HG03521 (cell line): ENCODE data around the gene SIK3.

Experiments
- ATAC-seq: cut with Tn5 transposase; IDR thresholded peaks from one replicate; pipeline ENCODE4 v1.9.1; 2021; ENCODE audit warnings: mild to moderate bottlenecking, moderate library complexity; ENCODE audit not compliant: unreplicated experiment

The SIK3 gene

DNA sequence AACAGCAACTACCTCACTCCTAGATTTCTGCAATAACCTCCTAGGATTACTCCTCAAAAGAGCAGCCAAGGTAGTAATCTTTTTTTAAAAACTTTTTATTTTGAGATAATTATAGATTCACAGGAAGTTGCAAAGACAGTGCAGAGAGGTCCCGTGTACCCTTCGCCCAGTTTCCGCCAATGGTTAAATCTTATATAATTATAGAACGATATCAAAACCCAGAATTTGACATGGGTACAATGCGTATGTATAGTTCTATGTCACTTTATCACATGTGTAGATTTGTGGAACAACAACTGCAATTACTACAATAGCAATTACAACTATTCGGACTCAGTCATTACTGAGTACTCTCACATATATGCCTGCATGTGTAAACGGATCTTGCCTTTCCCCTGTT, 166.0 kb downstream of the SIK3 start:
- no peak for ATAC-seq

DNA sequence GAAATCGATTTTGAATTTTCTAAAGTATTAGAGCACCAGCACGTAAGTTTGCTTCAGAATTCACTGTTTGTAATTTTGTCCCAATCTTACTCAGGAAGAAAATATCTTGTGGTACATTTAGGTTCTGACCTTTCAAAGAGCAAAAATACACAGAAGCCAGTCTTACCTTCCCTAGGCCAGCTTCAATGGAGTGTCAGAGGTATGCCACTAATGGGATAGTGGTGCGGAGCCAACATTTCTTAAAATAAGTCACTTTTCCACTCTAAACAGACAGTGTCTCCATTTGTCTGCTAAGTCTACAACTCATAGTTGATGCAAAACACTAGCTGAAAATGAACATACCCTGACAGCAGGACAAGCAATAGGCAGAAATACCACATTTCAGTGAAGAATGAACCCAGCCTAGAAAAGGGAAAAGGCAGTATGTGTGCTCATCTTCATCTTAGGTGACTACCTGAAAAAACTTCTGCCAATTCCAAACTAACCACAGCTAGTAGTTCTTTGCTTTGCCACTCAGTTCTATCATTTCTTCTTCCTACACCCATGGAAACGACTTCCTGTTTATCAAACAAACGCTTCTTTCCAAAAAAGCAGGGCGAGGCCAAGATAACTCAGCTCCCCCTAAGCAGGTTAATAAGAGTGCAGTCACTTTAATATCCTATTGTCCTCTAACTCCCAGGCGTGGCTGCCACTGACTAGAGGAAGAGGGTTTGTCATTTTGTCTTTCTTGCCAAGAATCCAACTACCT, 166.8 kb downstream of the SIK3 start:
- no peak for ATAC-seq

DNA sequence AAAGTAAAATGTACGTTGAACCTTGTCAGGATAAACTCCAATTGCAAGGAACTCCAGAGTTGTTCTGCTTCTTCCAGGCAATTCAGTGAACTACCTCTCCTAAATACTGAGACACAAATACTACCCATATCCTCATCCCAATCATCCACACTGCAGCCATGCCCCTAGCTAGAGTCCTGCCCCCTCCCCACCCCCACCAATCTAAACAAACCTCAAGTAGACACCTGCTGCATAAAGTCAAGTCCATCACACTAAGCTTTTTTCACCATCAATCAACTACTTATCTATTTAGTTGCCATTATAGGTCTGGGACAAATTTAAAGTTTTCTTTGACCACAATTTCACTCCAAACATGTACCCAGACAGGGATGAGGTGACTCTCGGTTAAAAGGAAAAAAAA, 167.6 kb downstream of the SIK3 start:
- ATAC-seq = no peak

DNA sequence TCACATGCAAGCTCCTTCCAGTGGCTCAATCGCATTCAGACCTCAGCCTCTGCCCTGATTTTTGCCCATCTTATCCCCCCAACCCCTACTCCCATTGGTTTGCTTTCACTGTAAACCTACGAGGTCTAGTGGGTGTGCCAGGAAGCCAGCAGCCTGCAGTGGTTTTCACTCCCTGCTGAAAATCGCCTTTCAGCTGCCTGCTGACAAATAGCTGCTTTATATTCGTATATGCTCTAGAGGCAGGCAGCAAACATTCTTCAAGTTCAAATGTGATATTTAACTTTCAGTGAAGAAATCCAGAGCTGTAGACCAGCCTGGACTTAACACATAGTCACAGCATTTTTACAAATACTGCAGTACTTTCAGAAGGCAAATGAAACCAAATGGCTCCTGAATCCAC, 168.1 kb downstream of the SIK3 start:
- no peak for ATAC-seq

DNA sequence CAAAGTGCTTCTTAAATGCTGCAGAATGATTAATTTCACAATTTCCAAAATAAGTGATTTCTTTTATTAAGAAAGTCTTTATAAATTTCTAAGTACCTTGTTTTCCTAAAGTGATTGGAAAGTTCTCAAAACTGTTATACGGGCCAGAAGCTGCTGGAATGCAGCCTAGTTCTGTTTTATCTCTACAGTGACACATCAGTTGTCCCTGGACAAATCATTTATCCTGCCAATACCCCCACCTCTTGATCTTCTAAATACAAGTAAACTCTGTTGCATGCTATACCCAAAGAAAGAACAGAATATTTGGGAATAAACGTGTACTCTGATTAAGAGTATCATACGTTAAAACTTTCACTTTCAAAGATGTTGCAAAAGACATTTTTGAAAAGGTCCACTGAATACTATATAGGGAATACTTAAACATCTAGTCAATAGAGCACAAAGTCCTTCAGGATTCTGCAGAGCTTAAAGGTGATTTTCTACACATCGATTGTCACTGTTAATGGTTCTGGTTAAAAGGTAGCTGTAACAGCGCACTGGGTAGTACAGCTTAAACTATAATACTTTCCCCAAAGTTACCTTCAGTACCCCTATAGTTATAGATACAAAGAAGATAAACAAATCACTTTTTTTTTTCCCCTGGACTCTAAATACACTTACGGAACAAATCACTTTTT, 168.7 kb downstream of the SIK3 start:
- ATAC-seq = no peak

DNA sequence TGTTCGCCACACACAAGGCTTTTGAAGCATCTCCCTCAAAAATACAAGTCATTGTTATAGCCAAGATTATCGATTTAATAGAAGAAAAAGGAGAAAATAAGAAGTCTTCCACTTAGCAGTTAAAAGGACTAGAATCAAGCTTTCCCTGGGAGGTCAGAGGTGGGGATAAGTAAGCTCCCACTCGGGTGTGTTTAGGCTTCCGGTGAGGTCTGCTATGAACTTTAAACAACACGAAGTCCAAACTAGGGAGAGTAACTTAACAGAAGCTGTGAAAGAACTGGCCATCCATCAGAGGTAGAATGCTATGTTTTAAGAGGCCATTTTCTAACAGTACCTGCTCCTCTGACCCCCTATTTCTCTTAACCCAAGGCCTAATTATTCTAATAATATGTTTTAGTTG, 169.4 kb downstream of the SIK3 start:
- ATAC-seq = no peak

DNA sequence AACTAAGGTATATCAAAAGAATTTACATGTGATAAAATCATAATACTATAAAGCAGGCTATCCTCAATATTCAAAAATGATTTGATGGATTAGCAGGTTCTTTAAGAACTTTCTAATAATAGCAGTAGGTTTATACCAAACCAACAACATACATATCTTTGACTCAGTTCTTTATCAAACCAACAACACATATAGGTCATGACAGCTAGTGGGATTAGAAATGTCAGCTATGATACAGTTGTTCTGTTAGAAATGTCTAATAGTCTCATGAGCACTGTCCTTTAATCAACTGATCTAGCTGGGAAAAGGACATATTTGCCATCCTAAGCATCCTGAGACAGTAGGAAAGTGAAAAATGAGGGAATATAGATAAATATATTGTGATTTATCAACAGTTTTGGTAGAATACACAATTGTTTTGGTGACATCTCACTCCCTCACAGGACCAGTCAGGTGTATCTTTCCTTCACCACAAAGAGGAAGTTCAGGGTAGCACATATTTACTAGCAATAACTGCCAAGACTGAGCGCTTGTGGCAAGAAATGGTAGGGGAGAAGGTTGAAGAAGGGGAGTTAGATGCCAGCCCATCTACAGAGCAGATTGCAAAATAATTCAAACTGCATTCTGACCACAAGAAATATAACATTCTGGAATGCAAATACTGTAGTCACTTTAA, 170.0 kb downstream of the SIK3 start:
- peak; percentile 66 for ATAC-seq

DNA sequence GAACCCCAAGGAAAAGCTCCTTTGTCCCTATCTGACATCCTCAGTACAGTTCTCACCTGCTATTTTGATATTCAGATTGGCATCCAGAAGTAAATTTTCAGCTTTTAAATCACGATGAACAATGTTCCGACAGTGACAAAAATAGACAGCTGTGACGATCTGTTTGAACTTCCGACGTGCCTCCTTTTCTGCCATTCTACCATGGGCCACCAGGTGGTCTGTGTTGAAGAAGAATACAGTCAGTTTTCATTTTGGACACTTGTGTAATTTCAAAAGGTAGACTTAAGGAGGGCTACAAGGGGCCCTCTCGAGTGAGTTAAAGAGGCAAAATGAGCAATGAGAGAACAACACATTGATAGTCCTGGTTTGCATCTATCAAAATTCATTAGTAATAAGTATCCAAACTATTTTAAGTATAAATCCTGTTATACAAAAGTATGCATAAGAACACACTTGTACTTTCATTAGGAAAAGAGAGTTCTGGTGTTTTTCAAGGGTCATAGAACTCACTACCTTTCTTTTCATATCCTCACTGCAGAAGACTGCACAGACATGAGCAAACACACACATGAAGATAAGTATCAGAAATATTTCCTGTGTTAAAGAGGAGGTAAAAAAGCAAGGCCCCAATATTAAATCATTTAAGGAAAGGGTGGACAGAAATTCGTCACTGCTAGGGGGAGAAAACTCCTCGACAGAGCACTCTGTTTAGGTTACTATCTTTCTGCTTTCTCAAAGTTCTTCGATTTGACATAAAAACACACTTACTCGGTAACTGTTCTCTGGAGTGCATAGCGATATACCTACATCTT, 170.9 kb downstream of the SIK3 start:
- ATAC-seq = no peak

DNA sequence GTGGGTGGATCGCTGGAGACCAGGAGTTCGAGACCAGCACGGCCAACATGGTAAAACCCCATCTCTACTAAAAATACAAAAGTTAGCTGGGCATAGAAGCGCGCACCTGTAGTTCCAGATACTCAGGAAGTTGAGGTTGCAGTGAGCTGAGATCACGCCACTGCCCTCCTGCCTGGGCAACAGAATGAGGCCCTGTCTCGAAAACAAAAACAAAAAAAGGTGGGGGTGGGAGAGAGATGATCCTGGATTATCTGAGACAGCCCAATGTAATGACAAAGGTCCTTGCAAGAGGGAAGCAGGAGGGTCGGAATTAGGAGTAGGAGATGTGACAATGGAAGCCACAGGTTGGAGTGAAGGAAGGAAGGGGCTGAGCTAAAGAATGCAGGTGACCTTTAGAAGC, 173.2 kb downstream of the SIK3 start:
- ATAC-seq = no peak

DNA sequence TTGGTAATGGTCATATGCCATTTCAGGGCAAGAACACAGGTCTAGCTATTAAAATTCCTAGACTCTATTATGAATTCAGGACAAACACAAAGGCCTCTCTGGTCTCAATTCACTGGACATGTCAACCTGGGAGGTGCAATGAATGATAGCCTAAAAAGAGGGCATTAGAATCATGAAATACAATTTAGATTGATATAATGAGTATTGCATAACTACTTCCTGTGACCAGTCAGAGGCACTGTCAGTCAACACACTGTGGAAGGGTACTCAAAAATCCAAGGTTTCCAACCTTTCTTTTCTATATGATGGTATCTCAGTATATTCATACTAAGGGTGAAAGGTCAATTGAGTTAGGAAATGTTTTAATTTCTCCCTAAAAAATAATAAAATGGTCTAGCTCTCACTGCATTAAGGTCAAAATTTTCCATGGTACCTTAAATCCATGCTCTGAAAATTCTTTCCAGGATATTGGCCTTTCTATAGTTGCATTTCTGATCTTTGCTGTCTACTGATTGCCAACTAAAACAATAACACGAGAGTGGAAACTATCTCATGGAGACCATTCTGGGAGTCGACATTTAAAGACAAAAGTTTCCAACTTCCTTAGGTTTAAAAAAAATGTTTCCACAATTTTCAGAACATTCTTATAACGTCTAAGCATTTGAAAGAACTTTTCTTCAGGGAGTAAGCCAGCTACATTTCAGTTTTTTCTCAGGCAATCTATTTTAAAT, 179.1 kb downstream of the SIK3 start:
- no peak for ATAC-seq

DNA sequence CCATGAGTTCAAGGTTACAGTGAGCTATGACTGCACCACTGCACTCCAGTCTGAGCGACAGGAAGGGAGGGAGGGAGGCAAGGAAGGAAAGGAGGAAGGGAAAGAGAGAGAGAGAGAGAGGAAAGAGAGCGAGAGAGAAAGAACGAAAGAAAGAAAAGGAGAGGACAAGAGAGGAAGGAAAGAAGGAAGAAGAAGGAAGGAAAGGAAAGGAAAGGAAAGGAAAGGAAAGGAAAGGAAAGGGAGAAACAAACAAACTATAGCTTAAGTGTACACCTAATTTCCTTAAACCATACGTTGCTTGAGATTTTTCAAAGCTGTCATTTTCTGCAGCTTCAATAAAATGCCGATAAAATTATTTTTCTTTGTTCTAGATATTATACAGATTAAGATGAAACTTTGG, 180.6 kb downstream of the SIK3 start:
- no peak for ATAC-seq

DNA sequence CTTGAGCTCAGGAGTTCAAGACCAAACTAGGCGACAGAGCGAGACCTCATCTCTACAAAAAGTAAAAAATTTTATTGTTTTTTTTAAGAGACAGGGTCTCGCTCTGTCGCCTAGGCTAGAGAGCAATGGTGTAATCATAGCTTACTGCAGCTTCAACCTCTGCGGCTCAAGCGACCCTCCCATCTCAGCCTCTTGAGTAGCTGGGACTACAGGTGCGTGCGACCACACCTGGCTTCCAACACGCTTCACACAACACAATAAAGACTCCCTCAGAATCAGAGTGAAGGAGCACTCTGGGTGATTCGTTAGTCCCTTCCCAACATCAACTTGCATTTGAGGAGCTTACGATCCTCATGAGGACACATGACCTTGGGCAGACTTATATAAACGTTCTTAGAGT, 181.3 kb downstream of the SIK3 start:
- ATAC-seq = no peak

DNA sequence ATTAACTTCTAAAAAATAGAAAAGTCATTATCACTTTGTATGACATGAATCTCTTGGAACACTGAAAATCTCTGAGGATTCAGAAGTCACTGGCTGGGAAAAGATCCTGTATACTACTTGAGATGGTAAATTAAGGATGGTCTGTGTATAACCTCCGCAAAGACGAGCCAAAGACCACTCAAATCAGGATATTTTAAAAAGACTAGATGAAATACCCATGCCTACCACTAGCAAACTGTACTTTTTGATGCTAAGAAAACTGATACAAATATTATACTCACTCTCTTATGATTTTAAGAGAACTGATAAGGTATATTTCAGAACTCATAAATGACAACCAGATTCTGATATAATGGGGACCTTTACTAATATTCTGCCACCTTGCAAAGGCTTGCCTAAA, 182.2 kb downstream of the SIK3 start:
- no peak for ATAC-seq

DNA sequence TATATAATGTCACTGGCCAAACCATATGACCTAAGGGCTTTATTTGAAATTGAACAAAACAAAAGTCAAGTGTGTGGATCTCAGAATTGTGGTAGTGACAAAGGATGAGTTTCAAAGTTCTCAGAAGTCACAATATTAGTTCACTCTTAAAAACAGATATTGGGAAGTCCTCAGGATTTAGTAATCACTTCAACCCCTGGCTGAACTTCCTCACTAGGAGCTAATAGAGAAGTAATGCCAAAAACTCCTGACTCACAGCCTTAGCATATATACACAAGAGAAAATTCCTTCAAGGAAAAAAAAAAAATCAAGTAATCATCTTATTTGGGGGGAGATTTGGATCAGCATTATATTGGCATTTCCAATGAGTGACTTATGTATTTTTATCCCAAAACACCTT, 185.2 kb downstream of the SIK3 start:
- no peak for ATAC-seq

DNA sequence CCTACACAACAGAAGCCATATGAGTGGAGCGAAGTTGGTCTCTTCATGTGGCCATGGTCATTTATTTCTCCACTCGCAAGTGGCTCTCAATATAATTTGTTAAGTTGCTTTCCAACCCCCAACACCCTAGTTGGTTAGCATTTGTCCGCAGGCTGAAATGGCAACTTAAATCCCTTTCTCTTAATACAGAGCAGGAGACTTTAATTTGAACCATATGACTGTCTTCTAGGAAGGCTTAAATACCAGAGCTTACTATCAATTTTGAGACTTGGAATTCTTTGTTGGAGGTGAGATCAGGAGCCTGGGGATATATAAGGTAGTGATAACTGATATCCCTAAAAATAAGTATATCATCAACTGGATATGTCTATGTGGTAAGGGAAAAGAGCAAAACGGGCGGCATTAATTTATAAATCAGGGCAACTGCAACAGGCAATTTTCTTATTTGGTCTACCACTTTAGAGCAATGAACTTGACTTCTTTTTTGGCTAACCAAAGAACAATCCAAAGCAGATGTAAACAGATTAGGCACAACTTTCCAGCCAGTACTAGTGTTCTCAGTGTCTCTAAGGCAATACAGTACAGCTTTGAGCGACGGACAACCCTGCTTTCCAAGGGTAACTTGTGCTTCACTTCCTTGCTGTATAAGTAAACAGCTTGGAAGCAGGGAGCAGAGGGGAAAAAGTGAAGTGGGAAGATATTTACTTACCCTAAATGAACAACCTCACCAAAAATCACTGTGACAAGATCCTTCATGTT, 186.1 kb downstream of the SIK3 start:
- ATAC-seq = no peak

DNA sequence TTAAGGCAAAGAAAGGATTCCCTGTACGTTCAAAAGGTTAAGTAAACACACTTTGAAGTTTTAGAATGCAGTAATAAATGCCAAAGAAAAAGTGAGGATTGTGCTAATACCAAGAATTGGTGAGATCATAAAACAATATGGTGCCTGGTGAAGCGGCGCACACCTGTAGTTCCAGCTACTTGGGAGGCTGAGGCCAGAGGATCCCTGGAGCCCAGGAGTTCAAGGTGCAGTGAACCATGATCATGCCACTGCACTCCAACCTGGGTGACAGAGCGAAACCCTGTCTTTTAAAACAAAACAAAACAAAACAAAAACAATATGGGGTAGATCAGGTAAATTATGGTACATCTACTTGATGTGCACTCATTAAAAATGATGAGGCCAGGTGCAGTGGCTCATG, 187.4 kb downstream of the SIK3 start:
- ATAC-seq = no peak

DNA sequence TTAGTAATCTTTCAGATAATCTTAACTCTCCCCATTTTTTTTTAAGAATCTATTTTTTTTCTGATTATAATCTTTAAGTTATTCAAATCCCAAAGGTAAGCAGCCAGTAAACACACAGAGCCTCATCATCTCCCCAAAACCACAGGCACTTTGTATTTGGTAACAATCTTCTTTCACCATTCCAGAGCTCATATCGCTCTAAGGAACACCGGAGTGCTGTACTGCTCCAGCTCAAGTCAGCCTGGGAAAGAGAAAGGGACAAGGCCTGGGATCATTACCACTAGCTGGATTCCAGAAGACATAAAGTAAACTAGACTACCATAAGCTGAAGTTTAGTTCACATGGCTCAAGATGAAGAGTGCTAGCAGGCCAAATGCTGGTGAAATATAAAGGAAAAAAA, 187.8 kb downstream of the SIK3 start:
- no peak for ATAC-seq

DNA sequence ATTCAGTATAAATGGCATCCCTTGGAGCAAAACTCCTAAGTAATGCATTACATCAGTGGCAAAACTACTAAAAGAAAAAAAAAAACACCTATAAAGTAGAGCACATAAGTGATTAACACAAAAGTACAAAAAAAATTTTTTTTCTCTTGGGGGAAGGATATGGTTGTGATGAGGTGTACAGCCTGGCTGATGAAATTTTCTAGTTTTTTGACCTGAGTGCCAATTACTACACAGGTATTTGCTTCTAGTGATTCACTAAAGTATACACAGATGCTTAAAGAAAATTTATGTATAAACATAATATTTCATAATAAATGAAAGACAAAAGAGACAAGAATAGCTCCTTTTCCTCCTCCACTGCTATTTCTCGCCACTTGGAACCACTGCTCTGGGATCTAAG, 189.0 kb downstream of the SIK3 start:
- no peak for ATAC-seq

DNA sequence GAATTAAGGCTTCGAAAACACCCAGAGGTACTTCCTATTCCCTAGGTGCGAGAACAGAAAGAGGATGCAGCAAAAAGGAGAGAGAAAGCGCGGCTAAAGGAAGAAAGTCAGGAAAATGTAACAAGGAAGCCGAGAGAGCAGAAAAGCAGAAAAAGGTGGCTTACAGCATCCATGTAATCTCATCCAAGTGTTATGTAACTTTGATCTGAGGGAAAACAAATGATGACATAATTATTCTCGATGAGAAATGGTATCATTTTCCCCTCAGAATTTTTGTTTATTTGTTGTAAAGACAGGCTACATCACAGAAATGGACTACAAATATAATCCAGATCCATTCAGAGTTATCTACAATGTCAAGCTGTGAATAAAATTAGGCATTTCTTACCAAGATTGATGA, 191.7 kb downstream of the SIK3 start:
- ATAC-seq = no peak

DNA sequence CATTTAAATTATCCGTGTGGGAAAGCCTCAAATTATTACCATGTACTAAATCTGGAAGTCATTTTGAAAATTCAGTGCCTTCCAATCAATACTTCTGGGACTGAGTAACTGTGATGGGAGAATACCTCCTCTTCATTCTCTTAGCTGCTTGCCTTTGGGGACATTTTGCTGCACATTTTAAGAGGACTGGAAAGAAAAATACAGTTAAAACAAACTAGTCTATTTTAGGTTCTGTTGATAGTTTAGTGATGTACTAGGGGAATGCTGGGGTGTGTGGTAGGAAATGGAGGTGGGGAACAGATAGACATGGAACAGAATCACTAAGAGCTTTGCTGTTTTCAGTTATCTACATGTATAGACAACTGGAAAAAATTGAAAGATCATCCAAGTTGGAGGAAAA, 195.1 kb downstream of the SIK3 start:
- ATAC-seq = no peak
